Esophagus squamous epithelium (tissue), 5 donors: Measurements from ENCODE around the gene CORO7. TPM values are rescaled to one million over a fixed set of nuclear protein-coding genes. Genes with fewer than 3 reads are reported as not detected.

Source experiments
- DNase-seq: peaks from one replicate; lab custom pipeline; 2025; lab: John Stamatoyannopoulos, UW
- H3K27ac ChIP-seq, 4 donors: fragments of 200-600 bp; sonication (generic); one replicate each; pipeline ENCODE4 v1.5.1; 2016 to 2019; ENCODE audit warnings: mild to moderate bottlenecking in 1 of 4
- H3K27me3 ChIP-seq, 4 donors: fragments of 200-600 bp; sonication (generic); 1 replicate in 3 of 4; 2 replicates in 1 of 4; pipeline versions ENCODE4 v1.5.1 to v1.6.0; 2017 to 2021; ENCODE audit warnings: antibody characterized with exemption in 1 of 4
- H3K36me3 ChIP-seq, 3 donors: fragments of 200-600 bp; sonication (generic); one replicate each; pipeline ENCODE4 v1.5.1; 2016 to 2019
- H3K4me1 ChIP-seq, 3 donors: fragments of 200-600 bp; sonication (generic); one replicate each; pipeline ENCODE4 v1.5.1; 2017 to 2019
- H3K4me3 ChIP-seq, 4 donors: fragments of 200-600 bp; sonication (generic); 1 replicate in 3 of 4; 2 replicates in 1 of 4; pipeline ENCODE4 v1.5.1; 2016 to 2019; ENCODE audit warnings: mild to moderate bottlenecking in 2 of 4, moderate library complexity in 1 of 4
- H3K9me3 ChIP-seq, 3 donors: fragments of 200-600 bp; sonication (generic); one replicate each; pipeline ENCODE4 v1.5.1; 2016 to 2019
- POLR2A ChIP-seq, 4 donors: fragments of 450-650 bp; IDR thresholded peaks; one replicate each; pipeline ENCODE4 v1.6.1; 2017; ENCODE audit warnings: antibody characterized with exemption in 4 of 4, mild to moderate bottlenecking in 4 of 4, moderate library complexity in 3 of 4
- WGBS, 2 donors: methylation state at CpG; one replicate each; pipeline ENCODE4 v1.1.5; 2018; 5-methylcytosine and 5-hydroxymethylcytosine counted together
- intact Hi-C: fragments of 100-400 bp; cut with DNase I; formaldehyde crosslinking; loops from one replicate; pipeline ENCODE4 v1.15.0; 2022
- total RNA-seq, 4 donors: library from RNA; depleted of rRNA; stranded (reverse); fragments of >200 nt; gene quantifications; one replicate each; pipeline ENCODE4 v1.1.0, GENCODE V29; 2016
- TF ChIP-seq, protein P1 (sequence below), 6 experiments: fragments of 450-650 bp in 4 of 6; fragments of 200-600 bp in 2 of 6; sonication (generic) in 2 of 6; IDR thresholded peaks; one replicate each; pipeline ENCODE4 v1.5.1; 2016 to 2019; ENCODE audit warnings: antibody characterized with exemption in 6 of 6, mild to moderate bottlenecking in 4 of 6, moderate library complexity in 4 of 6
- donor health status: DM: yes; HTN: yes; CAD: no.

CORO7 gene
- total RNA-seq, 4 donors from 2014 or later = 15.8 to 25.9 (median 17.8) TPM

- H3K27me3 ChIP-seq = no peaks in the 10 kb centered on the region
- no peak for DNase-seq
- peaks cover 56 to 85% (median 65%) of the 10 kb centered on the region in 3 donors for H3K4me1 ChIP-seq
- intact Hi-C loops = no loop called here
- TF ChIP-seq, protein P1, sequence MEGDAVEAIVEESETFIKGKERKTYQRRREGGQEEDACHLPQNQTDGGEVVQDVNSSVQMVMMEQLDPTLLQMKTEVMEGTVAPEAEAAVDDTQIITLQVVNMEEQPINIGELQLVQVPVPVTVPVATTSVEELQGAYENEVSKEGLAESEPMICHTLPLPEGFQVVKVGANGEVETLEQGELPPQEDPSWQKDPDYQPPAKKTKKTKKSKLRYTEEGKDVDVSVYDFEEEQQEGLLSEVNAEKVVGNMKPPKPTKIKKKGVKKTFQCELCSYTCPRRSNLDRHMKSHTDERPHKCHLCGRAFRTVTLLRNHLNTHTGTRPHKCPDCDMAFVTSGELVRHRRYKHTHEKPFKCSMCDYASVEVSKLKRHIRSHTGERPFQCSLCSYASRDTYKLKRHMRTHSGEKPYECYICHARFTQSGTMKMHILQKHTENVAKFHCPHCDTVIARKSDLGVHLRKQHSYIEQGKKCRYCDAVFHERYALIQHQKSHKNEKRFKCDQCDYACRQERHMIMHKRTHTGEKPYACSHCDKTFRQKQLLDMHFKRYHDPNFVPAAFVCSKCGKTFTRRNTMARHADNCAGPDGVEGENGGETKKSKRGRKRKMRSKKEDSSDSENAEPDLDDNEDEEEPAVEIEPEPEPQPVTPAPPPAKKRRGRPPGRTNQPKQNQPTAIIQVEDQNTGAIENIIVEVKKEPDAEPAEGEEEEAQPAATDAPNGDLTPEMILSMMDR (IDR thresholded peaks at IDR 0.05) = no peak
- no peak for TF ChIP-seq POLR2A (IDR thresholded peaks at IDR 0.05)
- no peak overlapping the region for H3K4me3 ChIP-seq
- H3K36me3 ChIP-seq = peaks cover 0 to 8% (median under 1%) of the 10 kb centered on the region in 3 donors
- WGBS, 2 donors = 79 to 82% methylated on average over 2 to 3 of the region's 3 CpGs
- peak overlapping the region; percentile 84 to 90 (median 86) for H3K27ac ChIP-seq
- H3K9me3 ChIP-seq = no peaks in the 10 kb centered on the region
Measured at GRCh38 chr16:4370151-4370550, 46.2 kb downstream of the CORO7 start.

GRCh38 chr16:4369007-4369733 lies 47.2 kb downstream of the CORO7 start:
- Histone ChIP-seq H3K27ac (peak overlapping the region; percentile 12 to 90 (median 86)), H3K27me3 (no peaks in the 10 kb centered on the region), H3K9me3 (no peaks in the 10 kb centered on the region), H3K36me3 (peaks cover 0 to 18% (median 10%) of the 10 kb centered on the region in 3 donors), H3K4me3 (no peak overlapping the region), H3K4me1 (peaks cover 46 to 75% (median 55%) of the 10 kb centered on the region in 3 donors)
- WGBS, 2 donors = 65 to 70% methylated on average over 2 to 5 of the region's 13 CpGs
- intact Hi-C loops = no loop called here
- TF ChIP-seq, protein P1 (IDR thresholded peaks at IDR 0.05) = peak in 1 of 6 experiments; percentile 32
- TF ChIP-seq POLR2A (IDR thresholded peaks at IDR 0.05) = no peak
- DNase-seq = no peak

DNA sequence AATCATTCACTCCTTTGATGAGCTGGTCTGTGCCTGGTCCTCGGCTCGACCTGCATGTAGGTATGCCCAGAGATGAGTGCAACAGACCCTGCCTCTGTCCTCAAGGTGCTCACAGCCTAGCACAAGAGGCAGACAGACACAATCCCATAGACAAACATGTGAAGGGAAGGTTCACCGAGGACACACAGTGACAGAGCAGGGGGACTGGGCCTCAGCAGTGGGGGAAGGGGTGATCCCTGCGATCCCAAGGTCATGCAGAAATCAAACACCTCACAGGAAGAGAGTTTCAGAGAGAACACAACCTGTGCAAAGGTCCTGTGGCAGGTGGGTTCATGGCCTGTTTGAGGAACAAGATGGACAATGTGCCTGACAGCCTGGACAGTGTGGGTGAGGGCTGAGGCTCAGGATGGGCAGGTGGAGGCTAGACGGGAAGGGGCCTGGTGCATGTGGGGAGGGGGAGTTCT lies 49.0 kb downstream of the CORO7 start:
- peaks cover 0 to 35% (median 13%) of the 10 kb centered on the region in 3 donors for H3K36me3 ChIP-seq
- no peaks in the 10 kb centered on the region for H3K9me3 ChIP-seq
- H3K4me1 ChIP-seq = peaks cover 29 to 61% (median 37%) of the 10 kb centered on the region in 3 donors
- peak overlapping the region in 1 of 4 donors; percentile 7 for H3K27ac ChIP-seq
- H3K27me3 ChIP-seq = no peaks in the 10 kb centered on the region
- intact Hi-C loops = no loop called here
- WGBS, 2 donors = 93 to 97% methylated on average over 3 to 4 of the region's 5 CpGs
- TF ChIP-seq, protein P1 (IDR thresholded peaks at IDR 0.05) = no peak
- no peak for TF ChIP-seq POLR2A (IDR thresholded peaks at IDR 0.05)
- no peak overlapping the region for H3K4me3 ChIP-seq
- DNase-seq = no peak

GRCh38 chr16:4366016-4366415 lies 50.4 kb downstream of the CORO7 start:
- WGBS, 2 donors = 83 to 93% methylated on average over 2 to 4 of the region's 13 CpGs
- no peak for DNase-seq

More at GRCh38 chr16:4366016-4366415, 50.4 kb downstream of the CORO7 start:
- no peaks in the 10 kb centered on the region for H3K27me3 ChIP-seq
- H3K36me3 ChIP-seq = peaks cover 5 to 49% (median 17%) of the 10 kb centered on the region in 3 donors
- intact Hi-C loops = no loop called here
- no peak overlapping the region for H3K4me3 ChIP-seq
- no peak overlapping the region for H3K27ac ChIP-seq
- TF ChIP-seq, protein P1 (IDR thresholded peaks at IDR 0.05) = no peak
- no peak for TF ChIP-seq POLR2A (IDR thresholded peaks at IDR 0.05)
- H3K9me3 ChIP-seq = no peaks in the 10 kb centered on the region
- H3K4me1 ChIP-seq = peaks cover 23 to 50% (median 28%) of the 10 kb centered on the region in 3 donors
